ENCODE measurements around the gene SLC6A18. TPM values are rescaled to one million over a fixed set of nuclear protein-coding genes. Genes with fewer than 3 reads are reported as not detected.

Gene SLC6A18
- total and polyA plus RNA-seq, 10 of the 15 experiments (the other 5 are each of a cell fraction or from before 2014, with no cell fraction given): not detected

- TF ChIP-seq RCOR1 (conservative IDR thresholded peaks at IDR 0.05; ENCODE audit: low read depth, low read length) (no peak), SIN3A (IDR thresholded peaks at IDR 0.05; ENCODE audit: low read depth, low read length) (peak; percentile 92; the same call in 1 of the 2 replicates), NR2C2 (IDR thresholded peaks at IDR 0.05; ENCODE audit: borderline replicate concordance, control insufficient read depth, insufficient read length, low read depth) (no peak), E2F4 (IDR thresholded peaks at IDR 0.05; ENCODE audit: low read depth, low read length) (peak; percentile 81), NR2F1 (conservative IDR thresholded peaks at IDR 0.05) (peak; percentile 66), RBBP5 (conservative IDR thresholded peaks at IDR 0.05) (no peak), RELA (IDR thresholded peaks at IDR 0.05; ENCODE audit: borderline replicate concordance, partially characterized antibody) (no peak), PBX3 (IDR thresholded peaks at IDR 0.05; ENCODE audit: insufficient replicate concordance, low read depth, low read length) (no peak), EED (IDR thresholded peaks at IDR 0.05; ENCODE audit: low read depth) (no peak), STAT3 (IDR thresholded peaks at IDR 0.05; ENCODE audit: low read depth, low read length) (no peak), KLF5 (IDR thresholded peaks at IDR 0.05; ENCODE audit: partially characterized antibody) (peak; percentile 21), NRF1 (conservative IDR thresholded peaks at IDR 0.05; ENCODE audit: low read depth, low read length) (no peak), CBFB (IDR thresholded peaks at IDR 0.05; ENCODE audit: low read depth) (no peak), IKZF1 (conservative IDR thresholded peaks at IDR 0.05) (peak; percentile 79), SPI1 (IDR thresholded peaks at IDR 0.05; ENCODE audit: borderline replicate concordance, insufficient read depth, low read depth, low read length) (no peak), PML (IDR thresholded peaks at IDR 0.05; ENCODE audit: low read length) (no peak), LARP7 (IDR thresholded peaks at IDR 0.05) (peak; percentile 22), IKZF2 (IDR thresholded peaks at IDR 0.05) (no peak), USF1 (IDR thresholded peaks at IDR 0.05; ENCODE audit: borderline replicate concordance, extremely low read length, insufficient read depth, low read depth, low read length) (no peak), BCL11A (IDR thresholded peaks at IDR 0.05; ENCODE audit: low read depth, low read length) (no peak), E2F8 (IDR thresholded peaks at IDR 0.05; ENCODE audit: low read depth, partially characterized antibody) (no peak), ATF2 (IDR thresholded peaks at IDR 0.05; ENCODE audit: low read length) (no peak)
Measured at GRCh38 chr5:1294835-1295649, 69.9 kb downstream of the SLC6A18 start, which contains the start of gene TERT (continued).
